PC-3 (cell line): ENCODE measurements around the gene ARHGAP26. TPM values are rescaled to one million over a fixed set of nuclear protein-coding genes. Genes with fewer than 3 reads are reported as not detected.

ENCODE experiments used
- ATAC-seq: fragments of 200-7000 bp; cut with Tn5 transposase; 2 replicates; pipeline ENCODE4 v1.9.1; 2020; ENCODE audit warnings: mild to moderate bottlenecking, moderate library complexity
- BruUV-seq: library from RNA; stranded (reverse); fragments of 400-500 nt; replicated peaks from 2 replicates; lab custom pipeline; 2021; lab: Mats Ljungman, UMichigan
- CTCF ChIA-PET: fragments of 300-600 bp; sonication (Branson Sonifier 250); formaldehyde crosslinking; loops from one replicate; lab custom pipeline; 2022; ENCODE audit warnings: antibody characterized with exemption; lab: Charles Lee
- POLR2A ChIA-PET: fragments of 300-600 bp; sonication (Branson Sonifier 250); formaldehyde crosslinking; loops from one replicate; lab custom pipeline; 2022; ENCODE audit warnings: antibody characterized with exemption; ENCODE audit not compliant: unreplicated experiment; lab: Charles Lee
- DNase-seq: peaks from one replicate; pipeline ENCODE4 v3.0.0-alpha.2; 2015
- H2AFZ ChIP-seq: fragments of 300-600 bp; sonication (generic); 2 replicates; pipeline ENCODE4 v1.6.0; 2016; ENCODE audit warnings: antibody characterized with exemption, low read length
- H3F3A ChIP-seq: fragments of 300-600 bp; sonication (generic); one replicate; pipeline ENCODE4 v1.6.0; 2017; ENCODE audit warnings: antibody characterized with exemption, low read length, control low read depth, mild to moderate bottlenecking; ENCODE audit not compliant: unreplicated experiment
- H3K27ac ChIP-seq: fragments of 300-600 bp; sonication (generic); 2 replicates; pipeline ENCODE4 v1.5.1; 2016; ENCODE audit warnings: mild to moderate bottlenecking, low read length
- H3K27me3 ChIP-seq: fragments of 300-600 bp; sonication (generic); 2 replicates; pipeline ENCODE4 v1.6.1; 2016; ENCODE audit warnings: low read length, mixed read lengths
- H3K36me3 ChIP-seq: fragments of 300-600 bp; sonication (generic); 2 replicates; pipeline ENCODE4 v1.6.1; 2016; ENCODE audit warnings: low read depth, mixed run types, low read length, mixed read lengths
- H3K4me1 ChIP-seq: fragments of 300-600 bp; sonication (generic); 2 replicates; pipeline ENCODE4 v1.5.1; 2016; ENCODE audit warnings: low read length; ENCODE audit not compliant: insufficient read depth
- H3K4me2 ChIP-seq: fragments of 300-600 bp; sonication (generic); 2 replicates; pipeline ENCODE4 v1.6.0; 2016; ENCODE audit warnings: low read length
- H3K4me3 ChIP-seq: fragments of 300-600 bp; sonication (generic); 2 replicates; pipeline ENCODE4 v1.5.1; 2016; ENCODE audit warnings: mild to moderate bottlenecking, low read length, mixed read lengths
- H3K79me2 ChIP-seq: fragments of 300-600 bp; sonication (generic); 2 replicates; pipeline ENCODE4 v1.6.1; 2017; ENCODE audit warnings: low read length, mixed read lengths
- H3K9ac ChIP-seq: fragments of 300-600 bp; sonication (generic); 2 replicates; pipeline ENCODE4 v1.6.0; 2016; ENCODE audit warnings: mild to moderate bottlenecking, low read length
- H3K9me2 ChIP-seq: fragments of 300-600 bp; sonication (generic); replicated peaks from 2 replicates; pipeline ENCODE4 v1.6.1; 2016; ENCODE audit warnings: mixed run types, low read length, mixed read lengths
- H3K9me3 ChIP-seq: fragments of 300-600 bp; sonication (generic); 2 replicates; pipeline ENCODE4 v1.6.1; 2016; ENCODE audit warnings: low read length, mixed read lengths
- H4K20me1 ChIP-seq: fragments of 300-600 bp; sonication (generic); 2 replicates; pipeline ENCODE4 v1.6.1; 2016; ENCODE audit warnings: low read length, mixed read lengths
- EZH2 ChIP-seq: fragments of 300-600 bp; sonication (generic); IDR thresholded peaks from one replicate; pipeline ENCODE4 v1.6.1; 2017; ENCODE audit warnings: antibody characterized with exemption, mild to moderate bottlenecking, low read length; ENCODE audit not compliant: unreplicated experiment
- EZH2phosphoT487 ChIP-seq: fragments of 300-600 bp; sonication (generic); IDR thresholded peaks from 2 replicates; pipeline ENCODE4 v1.6.1; 2018; ENCODE audit warnings: mild to moderate bottlenecking, antibody characterized with exemption, low read length, borderline replicate concordance
- intact Hi-C: fragments of 100-400 bp; cut with micrococcal nuclease; formaldehyde crosslinking; loops from 2 replicates; pipeline ENCODE4 v1.9.0; 2023
- total RNA-seq: library from RNA; depleted of rRNA; stranded (reverse); fragments of >200 nt; gene quantifications from 2 replicates; pipeline ENCODE4 v1.2.3, GENCODE V29; 2014
- TF ChIP-seq, protein P1 (sequence below): fragments of 300-600 bp; sonication (generic); conservative IDR thresholded peaks from 2 replicates; pipeline ENCODE4 v1.5.1; 2017; ENCODE audit warnings: antibody characterized with exemption, low read depth, mild to moderate bottlenecking, low read length

ARHGAP26 gene
- total RNA-seq, 1 experiment from 2014 or later, result 11.7 TPM

DNA sequence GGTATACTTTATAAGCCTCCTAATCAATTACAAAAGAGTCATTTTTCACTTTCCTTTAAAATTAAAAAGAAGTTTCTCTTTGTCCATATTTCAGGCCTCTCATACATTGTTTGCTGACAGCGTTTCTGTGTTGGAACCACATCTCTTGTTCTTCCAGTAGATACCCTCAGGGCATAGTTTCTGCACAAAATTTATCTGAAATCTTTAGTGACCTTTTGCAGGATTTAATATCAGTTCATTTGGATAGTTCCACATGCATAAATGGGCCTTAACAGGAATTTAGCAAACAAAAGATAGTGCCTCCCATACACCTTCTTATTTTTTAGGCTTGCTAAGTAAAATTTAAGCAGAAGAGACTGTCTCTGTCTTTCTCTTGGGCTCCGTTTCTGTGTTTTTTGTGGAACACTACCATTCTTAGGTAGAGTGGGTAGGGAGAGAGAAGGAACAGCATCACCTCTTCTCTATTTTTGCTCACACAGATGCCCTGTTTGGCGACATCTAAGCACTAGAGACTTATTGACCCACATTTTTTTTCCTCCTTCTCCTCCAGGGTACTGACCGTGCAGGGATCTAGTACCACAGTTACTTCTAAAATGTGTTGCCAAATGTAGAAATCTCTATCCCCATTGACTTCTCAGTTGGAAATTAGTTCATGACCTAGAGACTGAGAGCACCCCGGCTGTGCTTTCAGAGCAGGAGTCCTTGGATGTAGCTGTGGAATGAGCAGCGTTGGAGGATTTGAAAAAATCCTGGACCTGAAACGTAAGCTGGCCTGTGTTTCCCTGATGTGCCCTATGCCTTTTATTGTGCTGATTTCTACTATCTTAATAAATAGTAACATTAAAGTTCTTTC lies 22.1 kb downstream of the ARHGAP26 start:
- no peak overlapping the region for H3K4me3 ChIP-seq
- H3K27me3 ChIP-seq, result no peaks in the 10 kb centered on the region
- H3F3A ChIP-seq, result no peaks in the 10 kb centered on the region
- H2AFZ ChIP-seq, result no peak overlapping the region
- H3K9me2 ChIP-seq, result no peaks in the 10 kb centered on the region
- intact Hi-C loops, result no loop called here
- H4K20me1 ChIP-seq, result no peaks in the 10 kb centered on the region
- H3K4me1 ChIP-seq, result no peaks in the 10 kb centered on the region
- 0 out of 2 replicates have a peak, but pooled peaks cover 4% of the 10 kb centered on the region for H3K79me2 ChIP-seq
- CTCF ChIA-PET, result no interaction called here
- no peaks in the 10 kb centered on the region for H3K36me3 ChIP-seq
- TF ChIP-seq, protein P1, sequence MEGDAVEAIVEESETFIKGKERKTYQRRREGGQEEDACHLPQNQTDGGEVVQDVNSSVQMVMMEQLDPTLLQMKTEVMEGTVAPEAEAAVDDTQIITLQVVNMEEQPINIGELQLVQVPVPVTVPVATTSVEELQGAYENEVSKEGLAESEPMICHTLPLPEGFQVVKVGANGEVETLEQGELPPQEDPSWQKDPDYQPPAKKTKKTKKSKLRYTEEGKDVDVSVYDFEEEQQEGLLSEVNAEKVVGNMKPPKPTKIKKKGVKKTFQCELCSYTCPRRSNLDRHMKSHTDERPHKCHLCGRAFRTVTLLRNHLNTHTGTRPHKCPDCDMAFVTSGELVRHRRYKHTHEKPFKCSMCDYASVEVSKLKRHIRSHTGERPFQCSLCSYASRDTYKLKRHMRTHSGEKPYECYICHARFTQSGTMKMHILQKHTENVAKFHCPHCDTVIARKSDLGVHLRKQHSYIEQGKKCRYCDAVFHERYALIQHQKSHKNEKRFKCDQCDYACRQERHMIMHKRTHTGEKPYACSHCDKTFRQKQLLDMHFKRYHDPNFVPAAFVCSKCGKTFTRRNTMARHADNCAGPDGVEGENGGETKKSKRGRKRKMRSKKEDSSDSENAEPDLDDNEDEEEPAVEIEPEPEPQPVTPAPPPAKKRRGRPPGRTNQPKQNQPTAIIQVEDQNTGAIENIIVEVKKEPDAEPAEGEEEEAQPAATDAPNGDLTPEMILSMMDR, result no peak
- TF ChIP-seq EZH2, result no peak
- TF ChIP-seq EZH2phosphoT487, result no peak
- H3K4me2 ChIP-seq, result no peak overlapping the region
- no peak overlapping the region for H3K27ac ChIP-seq
- DNase-seq, result no peak
- no TSS peak for BruUV-seq
- no peaks in the 10 kb centered on the region for H3K9me3 ChIP-seq
- ATAC-seq, result no peak
- POLR2A ChIA-PET, result no interaction called here
- H3K9ac ChIP-seq, result no peak overlapping the region

DNA sequence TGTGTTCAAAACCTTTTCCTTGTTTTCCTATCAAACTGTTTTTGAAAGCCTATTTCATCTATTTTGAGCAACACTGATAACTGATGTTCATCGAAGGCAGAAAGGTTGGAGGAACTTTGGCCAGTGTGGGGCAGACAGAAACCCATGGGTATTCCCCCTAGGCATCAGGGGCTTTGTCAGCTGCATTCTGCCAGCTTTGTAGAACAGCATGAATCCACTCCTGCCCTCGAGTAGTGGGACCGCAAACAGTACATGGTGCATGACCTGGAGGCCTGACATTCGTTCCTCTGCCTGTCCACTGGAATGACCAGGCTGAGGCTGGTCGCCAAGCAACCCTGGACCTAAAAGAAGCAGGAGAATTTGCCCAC lies 22.7 kb downstream of the ARHGAP26 start:
- no peak for ATAC-seq

More for the DNA sequence above, 22.7 kb downstream of the ARHGAP26 start:
- Histone ChIP-seq H3K4me1 (no peaks in the 10 kb centered on the region), H4K20me1 (no peaks in the 10 kb centered on the region), H3K36me3 (no peaks in the 10 kb centered on the region), H3K27me3 (no peaks in the 10 kb centered on the region), H3K9me2 (no peaks in the 10 kb centered on the region), H3K79me2 (0 out of 2 replicates have a peak, but pooled peaks cover 10% of the 10 kb centered on the region), H3F3A (no peaks in the 10 kb centered on the region), H2AFZ (no peak overlapping the region), H3K27ac (no peak overlapping the region), H3K4me3 (no peak overlapping the region), H3K9ac (no peak overlapping the region), H3K4me2 (no peak overlapping the region), H3K9me3 (no peaks in the 10 kb centered on the region)
- POLR2A ChIA-PET, result no interaction called here
- intact Hi-C loops, result no loop called here
- BruUV-seq, result no TSS peak
- TF ChIP-seq EZH2phosphoT487, result no peak
- TF ChIP-seq, protein P1, result no peak
- TF ChIP-seq EZH2, result no peak
- CTCF ChIA-PET, result no interaction called here
- DNase-seq, result no peak
